Measurements from ENCODE around the gene ALDH1B1.

The ALDH1B1 gene

GRCh38 chr9:38406476-38407186 lies 14.1 kb downstream of the ALDH1B1 start:
- FAIRE-seq (no peak), DNase-seq (ENCODE audit: extremely low spot score, insufficient read length, low read depth) (no peak)

GRCh38 chr9:38408719-38409118 lies 16.2 kb downstream of the ALDH1B1 start:
- peak; percentile 24 for FAIRE-seq
- DNase-seq (ENCODE audit: extremely low spot score, insufficient read length, low read depth): no peak

- FAIRE-seq: no peak
Measured at GRCh38 chr9:38412751-38413150, 20.2 kb downstream of the ALDH1B1 start.

GRCh38 chr9:38413283-38413682 lies 20.8 kb downstream of the ALDH1B1 start:
- DNase-seq (ENCODE audit: extremely low spot score, insufficient read length, low read depth) (no peak), FAIRE-seq (no peak)

More at GRCh38 chr9:38412751-38413150, 20.2 kb downstream of the ALDH1B1 start:
- DNase-seq (ENCODE audit: extremely low spot score, insufficient read length, low read depth): no peak

GRCh38 chr9:38414040-38414723 lies 21.7 kb downstream of the ALDH1B1 start:
- DNase-seq (ENCODE audit: extremely low spot score, insufficient read length, low read depth) (no peak), FAIRE-seq (no peak)

- FAIRE-seq (no peak), DNase-seq (ENCODE audit: extremely low spot score, insufficient read length, low read depth) (no peak)
Measured at GRCh38 chr9:38415856-38416255, 23.4 kb downstream of the ALDH1B1 start.

GRCh38 chr9:38416461-38416860 lies 24.0 kb downstream of the ALDH1B1 start:
- FAIRE-seq (no peak), DNase-seq (ENCODE audit: extremely low spot score, insufficient read length, low read depth) (no peak)

GRCh38 chr9:38417003-38417945 lies 24.8 kb downstream of the ALDH1B1 start:
- no peak for DNase-seq (ENCODE audit: extremely low spot score, insufficient read length, low read depth)
- FAIRE-seq: no peak

- no peak for DNase-seq (ENCODE audit: extremely low spot score, insufficient read length, low read depth)
- no peak for FAIRE-seq
Measured at GRCh38 chr9:38418366-38418765, 25.9 kb downstream of the ALDH1B1 start.

GRCh38 chr9:38419181-38419580 lies 26.7 kb downstream of the ALDH1B1 start:
- DNase-seq (ENCODE audit: extremely low spot score, insufficient read length, low read depth): no peak
- FAIRE-seq: no peak

GRCh38 chr9:38421498-38422211 lies 29.2 kb downstream of the ALDH1B1 start:
- no peak for DNase-seq (ENCODE audit: extremely low spot score, insufficient read length, low read depth)
- no peak for FAIRE-seq

- DNase-seq (ENCODE audit: extremely low spot score, insufficient read length, low read depth) (no peak), FAIRE-seq (no peak)
Measured at GRCh38 chr9:38422555-38423260, 30.2 kb downstream of the ALDH1B1 start.

- no peak for FAIRE-seq
- no peak for DNase-seq (ENCODE audit: extremely low spot score, insufficient read length, low read depth)
Measured at GRCh38 chr9:38423273-38423972, 30.9 kb downstream of the ALDH1B1 start.

GRCh38 chr9:38423973-38424843 lies 31.7 kb downstream of the ALDH1B1 start, which contains the start of gene IGFBPL1:
Gene IGFBPL1, minus strand, starts transcription at chr9:38424454. Its CDS starts 30 bp downstream, at chr9:38424424.
- FAIRE-seq (no peak), DNase-seq (ENCODE audit: extremely low spot score, insufficient read length, low read depth) (no peak)

- DNase-seq (ENCODE audit: extremely low spot score, insufficient read length, low read depth): no peak
- no peak for FAIRE-seq
Measured at GRCh38 chr9:38424918-38425317, 32.4 kb downstream of the ALDH1B1 start.

GRCh38 chr9:38428062-38428461 lies 35.6 kb downstream of the ALDH1B1 start:
- no peak for FAIRE-seq
- no peak for DNase-seq (ENCODE audit: extremely low spot score, insufficient read length, low read depth)

- no peak for DNase-seq (ENCODE audit: extremely low spot score, insufficient read length, low read depth)
- peak; percentile 15 for FAIRE-seq
Measured at GRCh38 chr9:38431116-38431515, 38.6 kb downstream of the ALDH1B1 start.
